Body of pancreas (tissue), 4 donors: ENCODE data around the gene RND1.

Source experiments
- POLR2A ChIP-seq, 3 donors: fragments of 450-650 bp; IDR thresholded peaks; one replicate each; pipeline ENCODE4 v1.6.1; 2016; ENCODE audit warnings: antibody characterized with exemption in 3 of 3, mild to moderate bottlenecking in 2 of 3
- TF ChIP-seq, protein P1 (sequence below), 7 experiments: fragments of 450-650 bp in 4 of 7; fragments of 200-600 bp in 3 of 7; sonication (generic) in 3 of 7; IDR thresholded peaks; one replicate each; pipeline ENCODE4 v1.5.1; 2016 to 2019; ENCODE audit warnings: antibody characterized with exemption in 7 of 7

DNA sequence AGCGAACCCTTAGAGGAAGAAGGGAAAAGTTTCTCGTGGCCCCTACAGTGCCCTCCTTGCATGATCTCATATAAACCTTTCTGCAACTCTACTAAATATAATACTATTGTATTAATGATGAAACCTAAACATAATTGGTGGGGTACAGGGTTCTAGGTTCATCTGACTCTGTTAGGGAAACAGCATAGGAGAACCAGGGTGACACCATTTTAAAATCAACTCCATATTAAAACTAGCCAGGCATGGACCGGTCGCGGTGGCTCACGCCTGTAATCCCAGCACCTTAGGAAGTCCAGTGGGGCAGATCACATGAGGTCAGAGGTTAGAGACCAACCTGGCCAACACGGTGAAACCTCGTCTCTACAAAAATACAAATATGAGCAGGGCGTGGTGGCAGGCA lies 15.0 kb upstream of the RND1 start:
- TF ChIP-seq, protein P1, sequence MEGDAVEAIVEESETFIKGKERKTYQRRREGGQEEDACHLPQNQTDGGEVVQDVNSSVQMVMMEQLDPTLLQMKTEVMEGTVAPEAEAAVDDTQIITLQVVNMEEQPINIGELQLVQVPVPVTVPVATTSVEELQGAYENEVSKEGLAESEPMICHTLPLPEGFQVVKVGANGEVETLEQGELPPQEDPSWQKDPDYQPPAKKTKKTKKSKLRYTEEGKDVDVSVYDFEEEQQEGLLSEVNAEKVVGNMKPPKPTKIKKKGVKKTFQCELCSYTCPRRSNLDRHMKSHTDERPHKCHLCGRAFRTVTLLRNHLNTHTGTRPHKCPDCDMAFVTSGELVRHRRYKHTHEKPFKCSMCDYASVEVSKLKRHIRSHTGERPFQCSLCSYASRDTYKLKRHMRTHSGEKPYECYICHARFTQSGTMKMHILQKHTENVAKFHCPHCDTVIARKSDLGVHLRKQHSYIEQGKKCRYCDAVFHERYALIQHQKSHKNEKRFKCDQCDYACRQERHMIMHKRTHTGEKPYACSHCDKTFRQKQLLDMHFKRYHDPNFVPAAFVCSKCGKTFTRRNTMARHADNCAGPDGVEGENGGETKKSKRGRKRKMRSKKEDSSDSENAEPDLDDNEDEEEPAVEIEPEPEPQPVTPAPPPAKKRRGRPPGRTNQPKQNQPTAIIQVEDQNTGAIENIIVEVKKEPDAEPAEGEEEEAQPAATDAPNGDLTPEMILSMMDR (IDR thresholded peaks at IDR 0.05): no peak
- no peak for TF ChIP-seq POLR2A (IDR thresholded peaks at IDR 0.05)
